ENCODE measurements around the gene CMSS1.

GRCh38 chr3:100207886-100208285, 390.2 kb downstream of the CMSS1 start:
- TF ChIP-seq, protein P1, sequence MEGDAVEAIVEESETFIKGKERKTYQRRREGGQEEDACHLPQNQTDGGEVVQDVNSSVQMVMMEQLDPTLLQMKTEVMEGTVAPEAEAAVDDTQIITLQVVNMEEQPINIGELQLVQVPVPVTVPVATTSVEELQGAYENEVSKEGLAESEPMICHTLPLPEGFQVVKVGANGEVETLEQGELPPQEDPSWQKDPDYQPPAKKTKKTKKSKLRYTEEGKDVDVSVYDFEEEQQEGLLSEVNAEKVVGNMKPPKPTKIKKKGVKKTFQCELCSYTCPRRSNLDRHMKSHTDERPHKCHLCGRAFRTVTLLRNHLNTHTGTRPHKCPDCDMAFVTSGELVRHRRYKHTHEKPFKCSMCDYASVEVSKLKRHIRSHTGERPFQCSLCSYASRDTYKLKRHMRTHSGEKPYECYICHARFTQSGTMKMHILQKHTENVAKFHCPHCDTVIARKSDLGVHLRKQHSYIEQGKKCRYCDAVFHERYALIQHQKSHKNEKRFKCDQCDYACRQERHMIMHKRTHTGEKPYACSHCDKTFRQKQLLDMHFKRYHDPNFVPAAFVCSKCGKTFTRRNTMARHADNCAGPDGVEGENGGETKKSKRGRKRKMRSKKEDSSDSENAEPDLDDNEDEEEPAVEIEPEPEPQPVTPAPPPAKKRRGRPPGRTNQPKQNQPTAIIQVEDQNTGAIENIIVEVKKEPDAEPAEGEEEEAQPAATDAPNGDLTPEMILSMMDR (IDR thresholded peaks at IDR 0.05), result no peak
- no peak for TF ChIP-seq POLR2A (IDR thresholded peaks at IDR 0.05)

Data from uterus (tissue), 2 donors.